ENCODE results near the gene E2F1. TPM values are rescaled to one million over a fixed set of nuclear protein-coding genes. Genes with fewer than 3 reads are reported as not detected.

The E2F1 gene
- total and polyA plus RNA-seq, 10 donors: 2.5 to 6.9 (median 5.0) TPM

DNA sequence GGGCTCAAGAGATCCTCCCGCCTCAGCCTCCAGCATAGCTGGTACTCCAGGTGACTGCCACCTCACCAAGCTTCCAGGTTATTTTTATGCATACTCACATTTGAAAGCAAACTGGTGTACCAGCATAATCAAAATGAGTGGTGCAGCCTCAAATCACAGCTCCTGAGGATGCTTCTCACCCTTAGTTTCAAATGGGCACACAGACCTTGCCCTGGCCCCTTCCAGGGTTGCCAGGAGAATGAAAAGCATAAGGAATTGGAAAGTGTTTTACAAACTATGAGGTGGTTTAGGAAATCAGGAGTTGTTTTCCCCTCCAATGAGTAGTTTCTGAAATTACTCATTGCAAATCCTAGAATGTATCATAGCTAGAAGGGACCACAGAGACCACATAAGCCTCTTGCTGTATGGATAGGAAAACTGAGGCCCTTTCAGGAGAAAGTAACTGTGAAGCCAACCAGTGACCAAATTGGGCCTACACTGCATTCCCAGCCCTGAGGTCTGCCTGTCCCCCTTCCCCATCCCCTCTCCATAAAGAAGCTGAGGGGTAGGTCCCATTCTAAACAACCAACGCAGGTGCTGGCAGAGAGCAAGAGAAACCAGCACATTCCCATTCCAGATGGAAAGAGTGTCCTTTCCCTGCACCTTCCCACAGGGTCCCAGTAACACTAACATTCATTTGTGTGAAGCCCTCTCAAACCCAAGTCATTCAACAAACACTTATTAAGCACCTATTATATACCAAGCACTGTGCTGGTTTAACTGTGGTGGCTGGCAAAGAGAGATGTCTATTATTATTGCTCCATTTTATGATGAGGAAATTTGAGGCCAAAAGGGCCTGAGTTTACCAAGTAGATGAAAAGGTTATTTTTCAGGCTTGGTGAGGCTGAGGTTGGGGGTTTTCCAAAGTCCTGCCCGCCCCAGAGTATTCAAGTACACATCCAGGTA is 2.1 kb upstream of the E2F1 start:
- DNase-seq: no peak
- TF ChIP-seq POLR2A (IDR thresholded peaks at IDR 0.05) (no peak), POLR2AphosphoS5 (IDR thresholded peaks at IDR 0.05) (no peak)
- TF ChIP-seq, protein P1, sequence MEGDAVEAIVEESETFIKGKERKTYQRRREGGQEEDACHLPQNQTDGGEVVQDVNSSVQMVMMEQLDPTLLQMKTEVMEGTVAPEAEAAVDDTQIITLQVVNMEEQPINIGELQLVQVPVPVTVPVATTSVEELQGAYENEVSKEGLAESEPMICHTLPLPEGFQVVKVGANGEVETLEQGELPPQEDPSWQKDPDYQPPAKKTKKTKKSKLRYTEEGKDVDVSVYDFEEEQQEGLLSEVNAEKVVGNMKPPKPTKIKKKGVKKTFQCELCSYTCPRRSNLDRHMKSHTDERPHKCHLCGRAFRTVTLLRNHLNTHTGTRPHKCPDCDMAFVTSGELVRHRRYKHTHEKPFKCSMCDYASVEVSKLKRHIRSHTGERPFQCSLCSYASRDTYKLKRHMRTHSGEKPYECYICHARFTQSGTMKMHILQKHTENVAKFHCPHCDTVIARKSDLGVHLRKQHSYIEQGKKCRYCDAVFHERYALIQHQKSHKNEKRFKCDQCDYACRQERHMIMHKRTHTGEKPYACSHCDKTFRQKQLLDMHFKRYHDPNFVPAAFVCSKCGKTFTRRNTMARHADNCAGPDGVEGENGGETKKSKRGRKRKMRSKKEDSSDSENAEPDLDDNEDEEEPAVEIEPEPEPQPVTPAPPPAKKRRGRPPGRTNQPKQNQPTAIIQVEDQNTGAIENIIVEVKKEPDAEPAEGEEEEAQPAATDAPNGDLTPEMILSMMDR (IDR thresholded peaks at IDR 0.05 in 8 of 11, conservative IDR thresholded peaks at IDR 0.05 in 3 of 11): no peak
- no peaks in the 10 kb centered on the region for H3K36me3 ChIP-seq
- WGBS, 5 donors: 90 to 94% (median 93%) methylated on average over 3 of the region's 3 CpGs
- no peak overlapping the region for H3K4me3 ChIP-seq
- H3K9me3 ChIP-seq: no peaks in the 10 kb centered on the region
- H3K4me1 ChIP-seq: peaks cover 8 to 62% (median 30%) of the 10 kb centered on the region in 6 donors
- intact Hi-C loops (cut with DNase I; ENCODE audit: low total_unique reads): no loop called here
- no peaks in the 10 kb centered on the region for H3K27me3 ChIP-seq (replicated peaks in 1 of 7)
- H3K27ac ChIP-seq: peak overlapping the region in 7 of 8 donors; percentile 2 to 61 (median 37)

DNA sequence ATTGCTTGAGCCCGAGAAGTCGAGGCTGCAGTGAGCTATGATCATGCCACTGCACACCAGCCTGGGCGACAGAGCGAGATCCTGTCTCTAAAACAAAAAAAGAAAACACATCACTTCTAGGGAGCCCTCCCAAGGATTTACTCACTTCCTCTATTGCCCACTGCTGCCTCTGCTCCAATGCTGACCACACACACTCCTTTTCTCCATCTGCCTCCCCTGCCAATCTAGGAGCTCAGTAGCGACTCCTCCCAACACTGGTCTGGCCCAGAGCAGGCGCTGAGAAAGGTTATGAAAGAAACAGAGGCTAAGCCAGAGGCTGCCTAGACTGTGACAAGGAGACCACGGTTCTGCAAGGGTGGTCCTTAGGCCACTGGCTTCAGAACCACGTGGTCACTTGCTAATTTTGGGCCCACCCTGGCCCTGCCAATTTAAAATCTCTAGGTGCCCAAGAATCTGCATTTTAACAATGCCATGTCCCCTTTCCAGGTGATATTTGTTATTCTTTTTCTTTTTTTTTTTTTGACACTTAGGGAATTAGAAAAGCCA is 1.3 kb upstream of the E2F1 start:
- H3K27ac ChIP-seq: peak overlapping the region in 2 of 8 donors; percentile 58 to 66
- H3K36me3 ChIP-seq: no peaks in the 10 kb centered on the region
- no peaks in the 10 kb centered on the region for H3K27me3 ChIP-seq (replicated peaks in 1 of 7)
- no peak for DNase-seq
- no peaks in the 10 kb centered on the region for H3K9me3 ChIP-seq
- 63 to 83% (median 77%) methylated on average over 8 of the region's 8 CpGs for WGBS, 5 donors
- peaks cover 8 to 62% (median 30%) of the 10 kb centered on the region in 6 donors for H3K4me1 ChIP-seq
- TF ChIP-seq, protein P1 (IDR thresholded peaks at IDR 0.05 in 8 of 11, conservative IDR thresholded peaks at IDR 0.05 in 3 of 11): no peak
- TF ChIP-seq POLR2A (IDR thresholded peaks at IDR 0.05) (no peak), POLR2AphosphoS5 (IDR thresholded peaks at IDR 0.05) (no peak)
- intact Hi-C loops (cut with DNase I; ENCODE audit: low total_unique reads): no loop called here
- H3K4me3 ChIP-seq: no peak overlapping the region

DNA sequence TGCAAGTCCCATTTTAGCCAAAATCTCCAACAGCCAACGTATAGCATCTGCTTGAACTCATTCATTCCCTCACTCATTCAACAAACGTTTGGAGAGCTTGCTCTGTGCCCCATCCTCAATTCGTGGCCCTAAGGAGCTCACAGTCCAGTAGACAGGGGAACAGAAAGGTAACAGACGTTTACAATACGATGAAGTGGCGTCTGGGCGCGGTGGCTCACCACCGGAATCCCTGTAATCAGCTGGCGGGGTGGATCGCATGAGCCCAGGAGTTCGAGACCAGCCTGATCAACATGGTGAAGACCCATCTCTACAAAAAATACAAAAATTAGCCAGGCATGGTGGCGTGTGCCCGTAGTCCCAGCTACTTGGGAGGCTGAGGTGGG is 790 bp upstream of the E2F1 start:
- H3K36me3 ChIP-seq: no peaks in the 10 kb centered on the region
- peak overlapping the region in 5 of 8 donors; percentile 36 to 75 (median 46) for H3K4me3 ChIP-seq
- peak overlapping the region in 4 of 8 donors; percentile 6 to 66 (median 60) for H3K27ac ChIP-seq

More for the DNA sequence above, 790 bp upstream of the E2F1 start:
- no peak for TF ChIP-seq POLR2AphosphoS5 (IDR thresholded peaks at IDR 0.05)
- TF ChIP-seq, protein P1 (IDR thresholded peaks at IDR 0.05 in 8 of 11, conservative IDR thresholded peaks at IDR 0.05 in 3 of 11): no peak
- no peak for TF ChIP-seq POLR2A (IDR thresholded peaks at IDR 0.05)
- DNase-seq: no peak
- Histone ChIP-seq H3K27me3 (replicated peaks in 1 of 7) (no peaks in the 10 kb centered on the region), H3K9me3 (no peaks in the 10 kb centered on the region), H3K4me1 (peaks cover 8 to 62% (median 30%) of the 10 kb centered on the region in 6 donors)
- 82 to 86% (median 85%) methylated on average over 14 of the region's 14 CpGs for WGBS, 5 donors
- intact Hi-C loops (cut with DNase I; ENCODE audit: low total_unique reads): no loop called here

Measured in spleen (tissue), 11 donors.